HepG2 (cell line): ENCODE measurements around the gene ADAMTS12. TPM values are rescaled to one million over a fixed set of nuclear protein-coding genes. Genes with fewer than 3 reads are reported as not detected.

Experiments
- ATAC-seq: fragments of 200-7000 bp; cut with Tn5 transposase; 3 replicates; pipeline ENCODE4 v1.9.1; 2020; ENCODE audit warnings: mild to moderate bottlenecking, moderate library complexity
- BruUV-seq: library from RNA; stranded (reverse); fragments of 400-500 nt; replicated peaks from 2 replicates; lab custom pipeline; 2021; lab: Mats Ljungman, UMichigan
- CTCF ChIA-PET: fragments of 300-600 bp; formaldehyde crosslinking; extraction: SDS; loops from one replicate; lab custom pipeline; 2021; ENCODE audit warnings: low total read pairs, inconsistent platforms, low intra/inter-chr PET ratio; lab: Yijun Ruan, JAX
- POLR2A ChIA-PET: fragments of 350-600 bp; sonication (Branson Sonifier 250); formaldehyde crosslinking; loops from one replicate; lab custom pipeline; 2020; ENCODE audit warnings: antibody characterized with exemption, inconsistent platforms; lab: Yijun Ruan, JAX
- DNase-seq: peaks from one replicate; pipeline ENCODE4 v3.0.0-alpha.2; 2015; ENCODE audit warnings: low spot score
- FAIRE-seq: peaks from 3 replicates; lab custom pipeline; 2011; peaks lifted over from hg19 to GRCh38; lab: Jason Lieb, UNC
- H2AFZ ChIP-seq: one replicate; pipeline ENCODE4 v1.6.1; 2011; ENCODE audit warnings: low read length, inconsistent platforms
- H3K27ac ChIP-seq: fragments of 300-600 bp; 3 replicates; pipeline ENCODE4 v1.8.0; 2011; ENCODE audit warnings: mixed run types, mild to moderate bottlenecking, mixed read lengths, low read length, inconsistent platforms; ENCODE audit not compliant: insufficient read depth; ENCODE audit errors: extremely low read length
- H3K27me3 ChIP-seq, 2 experiments: fragments of 200-600 bp in 1 of 2; 2 replicates in 1 of 2; 3 replicates in 1 of 2; pipeline versions ENCODE4 v1.6.0 to v1.8.0; 2011; ENCODE audit warnings: low read length in 2 of 2, mild to moderate bottlenecking in 2 of 2, moderate library complexity in 2 of 2, inconsistent platforms in 1 of 2; ENCODE audit not compliant: insufficient read depth in 2 of 2, control insufficient read depth in 1 of 2
- H3K36me3 ChIP-seq, 2 experiments: fragments of 200-600 bp in 1 of 2; replicated peaks in 1 of 2; 2 replicates in 1 of 2; 3 replicates in 1 of 2; pipeline versions ENCODE4 v1.5.1 to v1.8.0; 2011; ENCODE audit warnings: low read length in 2 of 2, inconsistent platforms in 1 of 2; ENCODE audit not compliant: insufficient read depth in 2 of 2, control insufficient read depth in 1 of 2
- H3K4me1 ChIP-seq: 2 replicates; pipeline ENCODE4 v1.5.1; 2012; ENCODE audit warnings: low read length, inconsistent platforms; ENCODE audit not compliant: insufficient read depth
- H3K4me2 ChIP-seq: 2 replicates; pipeline ENCODE4 v1.6.0; 2011; ENCODE audit warnings: low read depth, low read length, inconsistent platforms
- H3K4me3 ChIP-seq, 3 experiments: fragments of 200-600 bp in 1 of 3; sonication (generic), shearing (Covaris generic) in 1 of 3; replicated peaks in 1 of 3; 2 replicates each; pipeline ENCODE4 v1.5.1; 2011 to 2016; ENCODE audit warnings: low read length in 3 of 3, inconsistent platforms in 2 of 3, low read depth in 2 of 3, mild to moderate bottlenecking in 2 of 3, control low read depth in 1 of 3, mixed read lengths in 1 of 3; ENCODE audit not compliant: insufficient read depth in 1 of 3
- H3K79me2 ChIP-seq: one replicate; pipeline ENCODE4 v1.6.1; 2011; ENCODE audit warnings: low read length, inconsistent platforms; ENCODE audit not compliant: insufficient read depth
- H3K9ac ChIP-seq: 2 replicates; pipeline ENCODE4 v1.6.0; 2011; ENCODE audit warnings: mild to moderate bottlenecking, low read depth, low read length, inconsistent platforms; ENCODE audit not compliant: insufficient read depth
- H3K9me3 ChIP-seq: 2 replicates; pipeline ENCODE4 v1.5.1; 2012; ENCODE audit warnings: mild to moderate bottlenecking, low read length
- H4K20me1 ChIP-seq: 2 replicates; pipeline ENCODE4 v1.6.0; 2011; ENCODE audit warnings: inconsistent platforms, mild to moderate bottlenecking, low read length, moderate library complexity; ENCODE audit not compliant: insufficient read depth
- EEA1 ChIP-seq: sonication (generic); formaldehyde crosslinking; IDR thresholded peaks from 2 replicates; pipeline ENCODE4 v1.5.1; 2020; ENCODE audit warnings: mild to moderate bottlenecking, missing genetic modification reagents, borderline replicate concordance
- GFI1 ChIP-seq: sonication (generic); formaldehyde crosslinking; IDR thresholded peaks from 2 replicates; pipeline ENCODE4 v1.5.0; 2020; ENCODE audit warnings: missing genetic modification reagents, mild to moderate bottlenecking, borderline replicate concordance
- GTF2F1 ChIP-seq: fragments of 150-350 bp; IDR thresholded peaks from 2 replicates; pipeline ENCODE4 v1.6.1; 2014; ENCODE audit warnings: low read length
- MBNL3 ChIP-seq: fragments of 250-450 bp; sonication (Bioruptor Pico); conservative IDR thresholded peaks from 2 replicates; pipeline ENCODE4 v1.8.0; 2022; ENCODE audit warnings: mild to moderate bottlenecking, inconsistent platforms
- SP2 ChIP-seq: sonication (generic); formaldehyde crosslinking; IDR thresholded peaks from 2 replicates; pipeline ENCODE4 v1.5.1; 2020; ENCODE audit warnings: mild to moderate bottlenecking, missing genetic modification reagents
- TRAFD1 ChIP-seq: sonication (generic); formaldehyde crosslinking; IDR thresholded peaks from 2 replicates; pipeline ENCODE4 v1.5.1; 2020; ENCODE audit warnings: missing genetic modification reagents, mild to moderate bottlenecking, borderline replicate concordance
- ZHX2 ChIP-seq, 2 experiments: sonication (generic) in 1 of 2; formaldehyde crosslinking in 1 of 2; IDR thresholded peaks; 2 replicates each; pipeline versions ENCODE4 v1.6.1 to v1.9.0; 2014 to 2022; ENCODE audit warnings: antibody characterized with exemption in 1 of 2, borderline replicate concordance in 1 of 2, inconsistent platforms in 1 of 2, low read depth in 1 of 2, missing genetic modification reagents in 1 of 2
- ZNF20 ChIP-seq: sonication (generic); formaldehyde crosslinking; IDR thresholded peaks from 2 replicates; pipeline ENCODE4 v1.4.0; 2020; ENCODE audit warnings: mild to moderate bottlenecking, moderate library complexity, missing genetic modification reagents
- ZNF788 ChIP-seq: sonication (generic); formaldehyde crosslinking; IDR thresholded peaks from 2 replicates; pipeline ENCODE4 v1.5.0; 2020; ENCODE audit warnings: mild to moderate bottlenecking, missing genetic modification reagents, borderline replicate concordance
- ZNF792 ChIP-seq: IDR thresholded peaks from 2 replicates; pipeline ENCODE4 v1.6.1; 2016
- ZNF800 ChIP-seq: sonication (generic); formaldehyde crosslinking; IDR thresholded peaks from 2 replicates; pipeline ENCODE4 v1.4.0; 2020; ENCODE audit warnings: missing genetic modification reagents
- WGBS: methylation state at CpG from one replicate; pipeline ENCODE4 v1.1.6; 2017; ENCODE audit warnings: low lambda C conversion rate; 5-methylcytosine and 5-hydroxymethylcytosine counted together
- in situ Hi-C: cut with HindIII; loops from 2 replicates; pipeline ENCODE4 v1.10.0; 2017; ENCODE audit warnings: low pct_unique_long_range_greater_than_20kb; ENCODE audit not compliant: extremely low pct_ligation_motif_present
- intact Hi-C: fragments of 100-400 bp; cut with micrococcal nuclease; formaldehyde crosslinking; loops from one replicate; pipeline ENCODE4 v1.10.0; 2022; ENCODE audit not compliant: unreplicated experiment
- polyA plus RNA-seq, 8 experiments: library from polyadenylated mRNA; depleted of rRNA in 3 of 8; stranded (reverse) in 7 of 8; unstranded in 1 of 8; fragments of >200 nt; fragmentation: Illumina TruSeq in 4 of 8; extraction: Trizol in 4 of 8; gene quantifications; 2 replicates each; pipeline versions ENCODE4 v1.2.1 to v1.2.3, GENCODE V29; 2011 to 2016; ENCODE audit warnings: low read depth in 4 of 8, missing spikeins in 1 of 8, mixed read lengths in 1 of 8; ENCODE audit not compliant: insufficient read depth in 1 of 8
- total RNA-seq, 5 experiments: library from RNA; depleted of rRNA; stranded (reverse); fragments of >200 nt; fragmentation: Illumina TruSeq; extraction: Trizol; gene quantifications; 2 replicates each; pipeline ENCODE4 v1.2.3, GENCODE V29; 2016; ENCODE audit warnings: low read depth in 1 of 5

The ADAMTS12 gene
- total and polyA plus RNA-seq, 2 of the 13 experiments (the other 11 are each of a cell fraction or from before 2014, with no cell fraction given) = 0.03 TPM; not detected in 1

GRCh38 chr5:33592245-33592644 lies 299.5 kb downstream of the ADAMTS12 start:
- H3K4me2 ChIP-seq = no peak overlapping the region
- H3K9me3 ChIP-seq = no peaks in the 10 kb centered on the region
- H3K79me2 ChIP-seq = no peaks in the 10 kb centered on the region
- no peaks in the 10 kb centered on the region for H4K20me1 ChIP-seq
- H3K4me3 ChIP-seq = no peak overlapping the region
- no peak overlapping the region for H3K9ac ChIP-seq
- H3K27ac ChIP-seq = no peak overlapping the region
- CTCF ChIA-PET = no interaction called here
- H3K4me1 ChIP-seq = no peaks in the 10 kb centered on the region
- WGBS = 42% methylated on average over 1 of the region's 1 CpG
- in situ Hi-C loops = no loop called here
- no peak for TF ChIP-seq ZNF788 (CRISPR knock-in tag)
- no peak for TF ChIP-seq TRAFD1 (CRISPR knock-in tag)
- no peak for TF ChIP-seq GFI1 (CRISPR knock-in tag)
- no peak for TF ChIP-seq EEA1
- TF ChIP-seq MBNL3 = no peak
- TF ChIP-seq GTF2F1 = no peak
- TF ChIP-seq ZHX2 (IDR thresholded peaks at IDR 0.05; ENCODE audit: low read depth) = no peak
- TF ChIP-seq ZHX2 (CRISPR knock-in tag; IDR thresholded peaks at IDR 0.05; ENCODE audit: borderline replicate concordance) = no peak
- TF ChIP-seq ZNF792 (CRISPR knock-in tag) = no peak
- TF ChIP-seq ZNF20 (CRISPR knock-in tag) = no peak
- no peak for TF ChIP-seq SP2 (CRISPR knock-in tag)
- no peak for TF ChIP-seq ZNF800 (CRISPR knock-in tag)
- TF ChIP-seq, all 625 proteins: peak for 0
- POLR2A ChIA-PET = no interaction called here
- no peak overlapping the region for H2AFZ ChIP-seq
- ATAC-seq = no peak
- DNase-seq = no peak
- no peaks in the 10 kb centered on the region for H3K27me3 ChIP-seq
- BruUV-seq = no TSS peak
- no peaks in the 10 kb centered on the region for H3K36me3 ChIP-seq
- intact Hi-C loops = no loop called here
- FAIRE-seq = no peak
